Measurements from ENCODE around the gene AGPAT4.

GRCh38 chr6:161140554-161140875, 133.3 kb downstream of the AGPAT4 start:
- TF ChIP-seq EZH2 (IDR thresholded peaks at IDR 0.05; ENCODE audit: low read length), result no peak
- no peak for TF ChIP-seq CTCF (optimal IDR thresholded peaks at IDR 0.05 in 1 of 3, IDR thresholded peaks at IDR 0.05 in 1 of 3, conservative IDR thresholded peaks at IDR 0.05 in 1 of 3; ENCODE audit: extremely low read depth in 1 of 3, insufficient read depth in 2 of 3, low read length in 3 of 3)
